ENCODE data around the gene LRMDA.

The LRMDA gene

GRCh38 chr10:75938380-75939122 lies 507.1 kb downstream of the LRMDA start (continued):
- no peak for TF ChIP-seq PRDM2 (tag by site-specific recombination; IDR thresholded peaks at IDR 0.05; ENCODE audit: borderline replicate concordance)
- no peak for TF ChIP-seq ZNF843 (tag by site-specific recombination; IDR thresholded peaks at IDR 0.05)
- TF ChIP-seq BCL6B (tag by site-specific recombination; IDR thresholded peaks at IDR 0.05) = no peak

- H3K27ac ChIP-seq (ENCODE audit: extremely low read depth, low read depth, low read length) = no peak overlapping the region
- H3K4me3 ChIP-seq (ENCODE audit: low read depth, low read length) = no peak overlapping the region
- POLR2A ChIA-PET = no interaction called here
- peaks cover 5% of the 10 kb centered on the region; the same call in 1 of the 2 replicates for H3K4me1 ChIP-seq (ENCODE audit: control insufficient read depth, insufficient read depth, low read length)
- H3K9me3 ChIP-seq (ENCODE audit: control insufficient read depth, insufficient read depth, low read depth, low read length) = no peaks in the 10 kb centered on the region
- no peaks in the 10 kb centered on the region for H3K36me3 ChIP-seq (ENCODE audit: control insufficient read depth in 2 of 2, insufficient read depth in 1 of 2, low read length in 2 of 2)
- CTCF ChIA-PET = no interaction called here
- no peak for TF ChIP-seq ZSCAN4 (tag by site-specific recombination; IDR thresholded peaks at IDR 0.05)
- no peak for TF ChIP-seq TRIM28 (IDR thresholded peaks at IDR 0.05; ENCODE audit: borderline replicate concordance, low read length)
- TF ChIP-seq ZNF274 (IDR thresholded peaks at IDR 0.05; ENCODE audit: low read length) = no peak
- no peak for TF ChIP-seq ZNF274 (tag by site-specific recombination; IDR thresholded peaks at IDR 0.05; ENCODE audit: borderline replicate concordance)
- no peak for TF ChIP-seq ZNF629 (tag by site-specific recombination; IDR thresholded peaks at IDR 0.05)
- no peak for TF ChIP-seq ZNF549 (tag by site-specific recombination; IDR thresholded peaks at IDR 0.05)
- TF ChIP-seq GLI2 (tag by site-specific recombination; IDR thresholded peaks at IDR 0.05; ENCODE audit: borderline replicate concordance, low read depth) = no peak
- no peak for TF ChIP-seq ZNF560 (tag by site-specific recombination; IDR thresholded peaks at IDR 0.05; ENCODE audit: borderline replicate concordance)
- no peak for TF ChIP-seq ZNF398 (tag by site-specific recombination; IDR thresholded peaks at IDR 0.05)
- TF ChIP-seq ZFP37 (tag by site-specific recombination; IDR thresholded peaks at IDR 0.05) = no peak
Measured at GRCh38 chr10:75939541-75939940, 508.1 kb downstream of the LRMDA start.
